HepG2 (cell line): ENCODE data around the gene GLUD1. TPM values are rescaled to one million over a fixed set of nuclear protein-coding genes. Genes with fewer than 3 reads are reported as not detected.

Source experiments
- AHDC1 ChIP-seq: sonication (generic); formaldehyde crosslinking; IDR thresholded peaks from 2 replicates; pipeline ENCODE4 v1.5.1; 2020; ENCODE audit warnings: mild to moderate bottlenecking, missing genetic modification reagents, borderline replicate concordance
- ELK4 ChIP-seq: sonication (generic); formaldehyde crosslinking; IDR thresholded peaks from 2 replicates; pipeline ENCODE4 v1.9.0; 2021; ENCODE audit warnings: missing genetic modification reagents, borderline replicate concordance
- GABPA ChIP-seq, 2 experiments: IDR thresholded peaks; 2 replicates each; pipeline ENCODE4 v1.6.1; 2011 to 2016; ENCODE audit warnings: low read depth in 2 of 2, low read length in 1 of 2, missing biosample characterization in 1 of 2, missing genetic modification characterization in 1 of 2
- HOXA3 ChIP-seq: sonication (generic); formaldehyde crosslinking; IDR thresholded peaks from 2 replicates; pipeline ENCODE4 v1.5.0; 2020; ENCODE audit warnings: missing genetic modification reagents
- KDM1A ChIP-seq: IDR thresholded peaks from 2 replicates; pipeline ENCODE4 v1.6.1; 2016; ENCODE audit warnings: missing compliant biosample characterization
- MXI1 ChIP-seq: IDR thresholded peaks from 3 replicates; pipeline ENCODE4 v1.6.1; 2012; ENCODE audit warnings: low read depth, low read length, inconsistent platforms, borderline replicate concordance
- NKX3-1 ChIP-seq: sonication (generic); formaldehyde crosslinking; IDR thresholded peaks from 2 replicates; pipeline ENCODE4 v1.5.0; 2020; ENCODE audit warnings: missing genetic modification reagents
- PHF21A ChIP-seq: sonication (generic); formaldehyde crosslinking; IDR thresholded peaks from 2 replicates; pipeline ENCODE4 v1.5.0; 2020; ENCODE audit warnings: mild to moderate bottlenecking, missing genetic modification reagents
- POLR2G ChIP-seq: fragments of 200-400 bp; formaldehyde crosslinking; IDR thresholded peaks from 2 replicates; pipeline ENCODE4 v1.6.1; 2018; ENCODE audit warnings: mild to moderate bottlenecking, low read depth, low read length, moderate library complexity
- RELA ChIP-seq: sonication (generic); formaldehyde crosslinking; IDR thresholded peaks from 2 replicates; pipeline ENCODE4 v1.4.0; 2020; ENCODE audit warnings: missing genetic modification reagents
- SIN3A ChIP-seq: IDR thresholded peaks from 2 replicates; pipeline ENCODE4 v1.6.1; 2011; ENCODE audit warnings: low read depth, mild to moderate bottlenecking, control low read depth, low read length, borderline replicate concordance
- SP1 ChIP-seq, 2 experiments: fragments of 450-650 bp in 1 of 2; sonication (generic) in 1 of 2; formaldehyde crosslinking in 1 of 2; IDR thresholded peaks; 2 replicates each; pipeline versions ENCODE4 v1.4.0 to v1.6.1; 2016 to 2020; ENCODE audit warnings: missing genetic modification reagents in 1 of 2
- TOE1 ChIP-seq: sonication (generic); formaldehyde crosslinking; IDR thresholded peaks from 2 replicates; pipeline ENCODE4 v1.4.0; 2020; ENCODE audit warnings: mild to moderate bottlenecking, missing genetic modification reagents
- ZBTB43 ChIP-seq: sonication (generic); formaldehyde crosslinking; conservative IDR thresholded peaks from 2 replicates; pipeline ENCODE4 v1.4.0; 2020; ENCODE audit warnings: missing genetic modification reagents
- ZFP37 ChIP-seq: sonication (generic); formaldehyde crosslinking; IDR thresholded peaks from 2 replicates; pipeline ENCODE4 v1.4.0; 2020; ENCODE audit warnings: missing genetic modification reagents, borderline replicate concordance
- ZNF563 ChIP-seq: sonication (generic); formaldehyde crosslinking; IDR thresholded peaks from 2 replicates; pipeline ENCODE4 v1.8.0; 2022; ENCODE audit warnings: mild to moderate bottlenecking, moderate library complexity, missing genetic modification reagents
- ZNF574 ChIP-seq: sonication (generic); formaldehyde crosslinking; IDR thresholded peaks from 2 replicates; pipeline ENCODE4 v1.4.0; 2020; ENCODE audit warnings: missing genetic modification reagents
- polyA plus RNA-seq, 8 experiments: library from polyadenylated mRNA; depleted of rRNA in 3 of 8; stranded (reverse) in 7 of 8; unstranded in 1 of 8; fragments of >200 nt; fragmentation: Illumina TruSeq in 4 of 8; extraction: Trizol in 4 of 8; gene quantifications; 2 replicates each; pipeline versions ENCODE4 v1.2.1 to v1.2.3, GENCODE V29; 2011 to 2016; ENCODE audit warnings: low read depth in 4 of 8, missing spikeins in 1 of 8, mixed read lengths in 1 of 8; ENCODE audit not compliant: insufficient read depth in 1 of 8
- total RNA-seq, 5 experiments: library from RNA; depleted of rRNA; stranded (reverse); fragments of >200 nt; fragmentation: Illumina TruSeq; extraction: Trizol; gene quantifications; 2 replicates each; pipeline ENCODE4 v1.2.3, GENCODE V29; 2016; ENCODE audit warnings: low read depth in 1 of 5

The GLUD1 gene
- total and polyA plus RNA-seq, 2 of the 13 experiments (the other 11 are each of a cell fraction or from before 2014, with no cell fraction given): 301 to 798 TPM

GRCh38 chr10:87094373-87095235 lies at the start of gene GLUD1, which contains the start of gene SHLD2 (continued):
- TF ChIP-seq KDM1A (CRISPR knock-in tag) (no peak), MXI1 (peak; percentile 66; the same call in 1 of the 3 replicates), ZBTB43 (CRISPR knock-in tag) (0 out of 2 replicates have a peak, but pooled peaks have one; percentile 14), AHDC1 (CRISPR knock-in tag) (peak; percentile 2; the same call in 1 of the 2 replicates), SIN3A (peak; percentile 85; the same call in 1 of the 2 replicates), ELK4 (CRISPR knock-in tag) (no peak), TOE1 (CRISPR knock-in tag) (no peak), SP1 (IDR thresholded peaks at IDR 0.05) (no peak), SP1 (CRISPR knock-in tag; IDR thresholded peaks at IDR 0.05) (peak; percentile 18; the same call in 1 of the 2 replicates), PHF21A (CRISPR knock-in tag) (no peak), POLR2G (peak; percentile 97), ZNF563 (CRISPR knock-in tag) (peak; percentile 71), RELA (CRISPR knock-in tag) (peak; percentile 50; the same call in 1 of the 2 replicates), HOXA3 (CRISPR knock-in tag) (0 out of 2 replicates have a peak, but pooled peaks have one; percentile 29), NKX3-1 (CRISPR knock-in tag) (0 out of 2 replicates have a peak, but pooled peaks have one; percentile 20), ZFP37 (no peak), GABPA (IDR thresholded peaks at IDR 0.05; ENCODE audit: low read depth, low read length) (no peak), GABPA (CRISPR knock-in tag; IDR thresholded peaks at IDR 0.05; ENCODE audit: low read depth) (peak; percentile 19; the same call in 1 of the 2 replicates), ZNF574 (CRISPR knock-in tag) (peak; percentile 61)
